Mucosa of rectum (tissue), 2 donors: ENCODE measurements around the gene CNTNAP5.

Experiments used
- H3K27ac ChIP-seq, 2 donors: one replicate each; pipeline ENCODE4 v1.7.0; 2013; ENCODE audit warnings: inconsistent platforms in 2 of 2, low read depth in 2 of 2, low read length in 2 of 2
- H3K27me3 ChIP-seq, 2 donors: one replicate each; pipeline ENCODE4 v1.7.0; 2013; ENCODE audit warnings: low read length in 2 of 2; ENCODE audit not compliant: control insufficient read depth in 2 of 2, insufficient read depth in 2 of 2
- H3K36me3 ChIP-seq, 2 donors: one replicate each; pipeline ENCODE4 v1.7.0; 2013; ENCODE audit warnings: low read length in 2 of 2; ENCODE audit not compliant: control insufficient read depth in 2 of 2, insufficient read depth in 2 of 2
- H3K4me1 ChIP-seq, 2 donors: one replicate each; pipeline ENCODE4 v1.7.0; 2013; ENCODE audit warnings: low read length in 2 of 2, mild to moderate bottlenecking in 1 of 2; ENCODE audit not compliant: control insufficient read depth in 2 of 2, insufficient read depth in 2 of 2
- H3K4me3 ChIP-seq, 2 donors: one replicate each; pipeline ENCODE4 v1.7.0; 2013; ENCODE audit warnings: low read length in 2 of 2
- H3K9ac ChIP-seq, 2 donors: one replicate each; pipeline ENCODE4 v1.7.0; 2013; ENCODE audit warnings: low read length in 2 of 2, low read depth in 1 of 2, mild to moderate bottlenecking in 1 of 2
- H3K9me3 ChIP-seq, 2 donors: one replicate each; pipeline ENCODE4 v1.7.0; 2013; ENCODE audit warnings: low read length in 2 of 2; ENCODE audit not compliant: control insufficient read depth in 2 of 2
- donor health status: healthy.
- donor health status: Normal muscosa, but diverticular disease.

Gene CNTNAP5

GRCh38 chr2:124283096-124283495 lies 258.0 kb downstream of the CNTNAP5 start:
- no peaks in the 10 kb centered on the region for H3K27me3 ChIP-seq
- H3K9ac ChIP-seq, result no peak overlapping the region
- no peaks in the 10 kb centered on the region for H3K4me1 ChIP-seq
- no peaks in the 10 kb centered on the region for H3K36me3 ChIP-seq
- peaks cover 0 to 4% of the 10 kb centered on the region in 2 donors for H3K9me3 ChIP-seq
- H3K4me3 ChIP-seq, result no peak overlapping the region
- H3K27ac ChIP-seq, result no peak overlapping the region

- peaks cover 0 to 4% of the 10 kb centered on the region in 2 donors for H3K9me3 ChIP-seq
- no peaks in the 10 kb centered on the region for H3K36me3 ChIP-seq
- no peaks in the 10 kb centered on the region for H3K27me3 ChIP-seq
- H3K4me3 ChIP-seq, result no peak overlapping the region
- H3K4me1 ChIP-seq, result no peaks in the 10 kb centered on the region
- no peak overlapping the region for H3K9ac ChIP-seq
- H3K27ac ChIP-seq, result no peak overlapping the region
These were observed 261.1 kb downstream of the CNTNAP5 start for GRCh38 chr2:124286089-124286783.

- H3K4me1 ChIP-seq, result no peaks in the 10 kb centered on the region
- no peaks in the 10 kb centered on the region for H3K36me3 ChIP-seq
- no peak overlapping the region for H3K4me3 ChIP-seq
- H3K27ac ChIP-seq, result no peak overlapping the region
- H3K9ac ChIP-seq, result no peak overlapping the region
- no peaks in the 10 kb centered on the region for H3K27me3 ChIP-seq
- H3K9me3 ChIP-seq, result peaks cover 0 to 4% of the 10 kb centered on the region in 2 donors
These were observed 264.0 kb downstream of the CNTNAP5 start for GRCh38 chr2:124289060-124289459.

- no peaks in the 10 kb centered on the region for H3K27me3 ChIP-seq
These were observed 264.5 kb downstream of the CNTNAP5 start for GRCh38 chr2:124289615-124290014.

GRCh38 chr2:124296470-124296869 lies 271.4 kb downstream of the CNTNAP5 start:
- no peak overlapping the region for H3K27ac ChIP-seq
- H3K9me3 ChIP-seq, result no peaks in the 10 kb centered on the region
- no peak overlapping the region for H3K9ac ChIP-seq
- no peaks in the 10 kb centered on the region for H3K27me3 ChIP-seq
- no peaks in the 10 kb centered on the region for H3K4me1 ChIP-seq
- no peak overlapping the region for H3K4me3 ChIP-seq
- H3K36me3 ChIP-seq, result no peaks in the 10 kb centered on the region

More at GRCh38 chr2:124289615-124290014, 264.5 kb downstream of the CNTNAP5 start:
- no peak overlapping the region for H3K27ac ChIP-seq
- H3K36me3 ChIP-seq, result no peaks in the 10 kb centered on the region
- no peak overlapping the region for H3K4me3 ChIP-seq
- H3K9ac ChIP-seq, result no peak overlapping the region
- H3K9me3 ChIP-seq, result peaks cover 0 to 4% of the 10 kb centered on the region in 2 donors
- no peaks in the 10 kb centered on the region for H3K4me1 ChIP-seq

GRCh38 chr2:124301915-124302314 lies 276.8 kb downstream of the CNTNAP5 start:
- Histone ChIP-seq H3K9me3 (no peaks in the 10 kb centered on the region), H3K27me3 (no peaks in the 10 kb centered on the region), H3K4me1 (no peaks in the 10 kb centered on the region), H3K36me3 (no peaks in the 10 kb centered on the region), H3K27ac (no peak overlapping the region), H3K4me3 (no peak overlapping the region), H3K9ac (no peak overlapping the region)

GRCh38 chr2:124308319-124309062 lies 283.4 kb downstream of the CNTNAP5 start:
- H3K27me3 ChIP-seq, result no peaks in the 10 kb centered on the region
- no peak overlapping the region for H3K27ac ChIP-seq
- no peak overlapping the region for H3K9ac ChIP-seq
- H3K9me3 ChIP-seq, result no peaks in the 10 kb centered on the region
- H3K36me3 ChIP-seq, result no peaks in the 10 kb centered on the region
- no peaks in the 10 kb centered on the region for H3K4me1 ChIP-seq
- no peak overlapping the region for H3K4me3 ChIP-seq

GRCh38 chr2:124309563-124310138 lies 284.6 kb downstream of the CNTNAP5 start:
- Histone ChIP-seq H3K9me3 (no peaks in the 10 kb centered on the region), H3K9ac (no peak overlapping the region), H3K27me3 (no peaks in the 10 kb centered on the region), H3K36me3 (no peaks in the 10 kb centered on the region), H3K27ac (no peak overlapping the region), H3K4me1 (no peaks in the 10 kb centered on the region), H3K4me3 (no peak overlapping the region)

- no peaks in the 10 kb centered on the region for H3K4me1 ChIP-seq
- no peak overlapping the region for H3K9ac ChIP-seq
- no peaks in the 10 kb centered on the region for H3K27me3 ChIP-seq
- H3K36me3 ChIP-seq, result no peaks in the 10 kb centered on the region
- no peak overlapping the region for H3K4me3 ChIP-seq
- H3K27ac ChIP-seq, result no peak overlapping the region
- no peaks in the 10 kb centered on the region for H3K9me3 ChIP-seq
These were observed 285.6 kb downstream of the CNTNAP5 start for GRCh38 chr2:124310671-124311070.

GRCh38 chr2:124314084-124314483 lies 289.0 kb downstream of the CNTNAP5 start:
- no peaks in the 10 kb centered on the region for H3K4me1 ChIP-seq
- H3K27ac ChIP-seq, result no peak overlapping the region
- H3K36me3 ChIP-seq, result no peaks in the 10 kb centered on the region
- H3K4me3 ChIP-seq, result no peak overlapping the region
- no peaks in the 10 kb centered on the region for H3K27me3 ChIP-seq
- no peak overlapping the region for H3K9ac ChIP-seq
- no peaks in the 10 kb centered on the region for H3K9me3 ChIP-seq
